ENCODE measurements around the gene KRTAP4-1. TPM values are rescaled to one million over a fixed set of nuclear protein-coding genes. Genes with fewer than 3 reads are reported as not detected.

KRTAP4-1 gene
- total and polyA plus RNA-seq, 2 donors (not counting 3 experiments of a cell fraction or from before 2014, with no cell fraction given) = not detected

DNA sequence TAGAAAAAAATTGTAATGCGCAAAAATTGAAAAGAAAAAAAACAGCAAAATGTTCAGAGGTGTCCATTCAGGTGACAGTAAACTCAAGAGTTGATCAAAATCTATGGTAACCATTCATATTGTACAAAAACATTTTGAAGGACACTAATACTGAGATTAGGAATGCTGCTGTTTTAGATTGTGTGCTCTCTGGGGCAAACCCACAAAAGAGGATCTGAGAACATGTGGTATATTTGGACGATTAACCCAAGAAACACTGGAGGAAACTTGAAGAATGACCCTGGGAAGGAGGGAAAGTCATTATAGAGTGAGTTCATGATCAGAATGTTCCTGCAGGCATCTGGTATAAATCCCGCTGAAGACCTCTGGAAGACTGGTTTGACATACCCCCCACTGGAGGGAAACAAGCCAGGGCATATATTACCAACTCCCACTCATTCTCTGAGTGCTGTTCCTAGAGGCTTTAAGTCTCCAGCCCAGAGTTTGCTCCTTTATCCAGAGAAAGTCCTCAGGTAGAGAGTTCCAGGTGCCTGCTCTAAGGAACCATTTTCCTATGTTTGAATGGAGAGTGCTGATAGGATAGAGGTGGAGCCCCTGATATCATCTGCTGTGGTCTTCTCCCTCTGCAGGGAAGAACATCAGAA, 7.8 kb downstream of the KRTAP4-1 start:
- Histone ChIP-seq H3K27me3 (ENCODE audit: control insufficient read depth in 2 of 2, insufficient read depth in 2 of 2, low read length in 2 of 2) (no peaks in the 10 kb centered on the region), H3K4me2 (ENCODE audit: insufficient read depth, low read length) (no peak overlapping the region), H3K4me3 (replicated peaks in 1 of 3; ENCODE audit: insufficient read depth in 1 of 3, low read depth in 1 of 3, low read length in 3 of 3) (no peak overlapping the region), H3K27ac (ENCODE audit: insufficient read depth, low read depth, low read length) (no peak overlapping the region), H3K4me1 (ENCODE audit: control insufficient read depth, extremely low read depth, insufficient read depth, low read length) (no peaks in the 10 kb centered on the region), H3K79me2 (ENCODE audit: control insufficient read depth, insufficient read depth, low read length) (no peaks in the 10 kb centered on the region), H4K20me1 (replicated peaks; ENCODE audit: control insufficient read depth, extremely low read depth, insufficient read depth, low read length) (no peaks in the 10 kb centered on the region), H3K9me3 (replicated peaks; ENCODE audit: control insufficient read depth, insufficient read depth, low read length) (no peaks in the 10 kb centered on the region), H3K9ac (replicated peaks; ENCODE audit: extremely low read depth, insufficient read depth, low read length) (no peak overlapping the region), H3K36me3 (ENCODE audit: control insufficient read depth in 2 of 2, extremely low read depth in 1 of 2, insufficient read depth in 2 of 2, low read length in 2 of 2) (no peaks in the 10 kb centered on the region), H3K9me1 (replicated peaks; ENCODE audit: control insufficient read depth, extremely low read depth, insufficient read depth, low read length) (no peaks in the 10 kb centered on the region), H2AFZ (ENCODE audit: low read depth, low read length) (no peak overlapping the region)
- no peak for FAIRE-seq
- POLR2A ChIA-PET = no interaction called here
- no TSS peak for BruUV-seq (replicated peaks)
- intact Hi-C loops (cut with micrococcal nuclease) (no loop called here), dilution Hi-C loops (cut with MboI; ENCODE audit: extremely low pct_ligation_motif_present, low sequenced_read_pairs) (no loop called here)
- TF ChIP-seq MYC (IDR thresholded peaks at IDR 0.05; ENCODE audit: low read depth, low read length) = no peak
- no peak for TF ChIP-seq CTCF (IDR thresholded peaks at IDR 0.05; ENCODE audit: extremely low read depth in 1 of 2, insufficient read depth in 1 of 2, low read depth in 1 of 2, low read length in 2 of 2)
- TF ChIP-seq JUN (IDR thresholded peaks at IDR 0.05; ENCODE audit: borderline replicate concordance, insufficient read depth, insufficient read length, low read depth) = no peak
- TF ChIP-seq POLR2AphosphoS5 (IDR thresholded peaks at IDR 0.05; ENCODE audit: insufficient read depth, low read depth, low read length) = no peak
- no peak for TF ChIP-seq FOS (IDR thresholded peaks at IDR 0.05; ENCODE audit: borderline replicate concordance, insufficient read depth, low read length)
- TF ChIP-seq EZH2 (IDR thresholded peaks at IDR 0.05; ENCODE audit: borderline replicate concordance, low read depth, low read length, severe bottlenecking) = no peak
- TF ChIP-seq MAX (IDR thresholded peaks at IDR 0.05; ENCODE audit: insufficient read depth, insufficient read length) = no peak
- TF ChIP-seq POLR2A (IDR thresholded peaks at IDR 0.05; ENCODE audit: low read depth, low read length) = no peak
- TF ChIP-seq GATA2 (IDR thresholded peaks at IDR 0.05; ENCODE audit: insufficient read depth, insufficient read length, low read depth, low read length) = no peak
- no peak for DNase-seq (ENCODE audit: low read depth, low spot score)
- CTCF ChIA-PET = no interaction called here
